AG08396 (cell line): ENCODE measurements around the gene PRR16.
"Not testable (repeated sequence)": the region's sequence is repeated elsewhere in the genome, so short reads cannot be mapped to it uniquely, and the experiment has no call there.

Experiments
- DNase-seq: peaks from one replicate; pipeline ENCODE4 v3.0.0; 2012; ENCODE audit warnings: low spot score, mixed read lengths

Gene PRR16

GRCh38 chr5:120463991-120464626, at the start of gene PRR16:
Gene PRR16, plus strand, starts transcription at chr5:120464300.
- DNase-seq: peak; percentile 89

- no peak for DNase-seq
These were observed 48.1 kb upstream of the PRR16 start for GRCh38 chr5:120415985-120416384.

- no peak for DNase-seq
These were observed 45.0 kb upstream of the PRR16 start for GRCh38 chr5:120419127-120419526.

- not testable (repeated sequence) for DNase-seq
These were observed 37.3 kb upstream of the PRR16 start for GRCh38 chr5:120426633-120427275.

GRCh38 chr5:120430572-120430971, 33.5 kb upstream of the PRR16 start:
- DNase-seq: no peak

- DNase-seq: no peak
These were observed 31.2 kb upstream of the PRR16 start for GRCh38 chr5:120432861-120433260.

- DNase-seq: no peak
These were observed 29.0 kb upstream of the PRR16 start for GRCh38 chr5:120435129-120435528.

GRCh38 chr5:120436996-120437395, 27.1 kb upstream of the PRR16 start:
- no peak for DNase-seq

GRCh38 chr5:120442694-120443093, 21.4 kb upstream of the PRR16 start:
- no peak for DNase-seq

- no peak for DNase-seq
These were observed 20.5 kb upstream of the PRR16 start for GRCh38 chr5:120443607-120444006.

GRCh38 chr5:120446068-120446492, 18.0 kb upstream of the PRR16 start:
- DNase-seq: peak; percentile 72

- no peak for DNase-seq
These were observed 17.2 kb upstream of the PRR16 start for GRCh38 chr5:120446901-120447300.

- no peak for DNase-seq
These were observed 16.3 kb upstream of the PRR16 start for GRCh38 chr5:120447706-120448239.

GRCh38 chr5:120449501-120449900, 14.6 kb upstream of the PRR16 start:
- no peak for DNase-seq

GRCh38 chr5:120450910-120451309, 13.2 kb upstream of the PRR16 start:
- DNase-seq: no peak

GRCh38 chr5:120451445-120451844, 12.7 kb upstream of the PRR16 start:
- DNase-seq: no peak

GRCh38 chr5:120452471-120452870, 11.6 kb upstream of the PRR16 start:
- no peak for DNase-seq

GRCh38 chr5:120454094-120454798, 9.9 kb upstream of the PRR16 start:
- peak; percentile 69 for DNase-seq

- DNase-seq: no peak
These were observed 8.1 kb upstream of the PRR16 start for GRCh38 chr5:120456006-120456405.

GRCh38 chr5:120457839-120458507, 6.1 kb upstream of the PRR16 start:
- peak; percentile 19 for DNase-seq

GRCh38 chr5:120458508-120458847, 5.6 kb upstream of the PRR16 start:
- DNase-seq: not testable (repeated sequence)

- DNase-seq: no peak
These were observed 2.8 kb upstream of the PRR16 start for GRCh38 chr5:120461251-120461650.
